RPMI7951 (cell line): Measurements from ENCODE around the gene ESRRB. TPM values are rescaled to one million over a fixed set of nuclear protein-coding genes. Genes with fewer than 3 reads are reported as not detected.
A peak's percentile ranks its signal among the peaks of the same experiment; 100 is the strongest.

Experiments used
- DNase-seq: peaks from one replicate; pipeline ENCODE4 v3.0.0-alpha.2; 2012; ENCODE audit warnings: low read depth
- total RNA-seq: library from RNA; depleted of rRNA; stranded (reverse); fragments of >200 nt; shearing (Covaris generic); gene quantifications from 2 replicates; pipeline ENCODE4 v1.2.3, GENCODE V29; 2014

ESRRB gene
- total RNA-seq, 1 experiment from 2014 or later: not detected

DNA sequence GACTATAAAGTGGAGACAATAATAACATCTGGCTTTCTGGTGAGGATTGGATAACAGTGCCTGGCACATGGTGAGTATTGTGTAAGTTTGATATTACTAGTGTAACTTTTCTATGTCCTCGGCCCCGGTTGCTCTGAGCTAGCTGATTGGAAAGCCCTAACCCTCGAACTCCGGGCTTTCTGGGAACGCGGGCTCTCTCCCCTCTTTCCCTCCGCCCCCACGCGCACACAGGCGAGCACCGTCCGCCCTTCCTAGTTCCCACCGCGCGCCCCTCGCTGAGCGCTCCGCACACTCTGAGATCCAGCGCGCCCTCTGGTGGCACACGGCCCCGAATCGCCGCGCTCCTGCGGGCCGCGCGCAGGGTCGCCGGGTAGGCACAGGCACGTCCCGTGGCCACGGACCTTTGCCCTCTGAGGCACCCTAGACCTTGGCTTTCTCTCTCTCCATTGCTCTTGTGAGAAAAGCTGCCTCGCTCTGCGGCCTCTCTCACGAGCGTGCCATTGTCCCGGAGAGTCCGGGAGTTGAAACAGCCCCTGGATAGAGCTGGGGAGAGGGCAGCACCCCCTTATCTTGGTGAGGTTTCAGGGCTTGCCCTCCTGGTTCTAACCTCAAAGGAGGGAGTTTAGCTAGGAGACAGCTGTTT is 23.2 kb upstream of the ESRRB start:
- peak; percentile 33 for DNase-seq

DNA sequence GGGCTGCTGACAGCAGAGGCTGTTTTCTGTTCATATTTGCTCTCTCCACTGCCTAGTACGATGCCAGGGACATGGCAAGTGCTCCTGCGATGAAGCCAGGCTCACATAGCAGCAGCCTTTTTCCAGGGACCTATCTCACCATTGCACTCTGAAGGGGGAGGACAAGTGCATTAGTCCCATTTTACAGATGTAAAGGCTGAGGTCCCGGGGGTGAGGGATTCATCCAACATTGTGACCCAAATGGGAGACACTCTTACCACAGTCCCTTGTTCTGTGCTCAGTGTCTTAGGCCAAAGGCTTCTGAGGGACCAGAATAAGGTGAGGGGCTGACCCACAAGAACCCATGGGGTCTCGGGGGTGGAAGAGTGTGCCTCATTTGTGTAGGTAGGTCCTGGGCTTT is 21.6 kb upstream of the ESRRB start:
- no peak for DNase-seq

DNA sequence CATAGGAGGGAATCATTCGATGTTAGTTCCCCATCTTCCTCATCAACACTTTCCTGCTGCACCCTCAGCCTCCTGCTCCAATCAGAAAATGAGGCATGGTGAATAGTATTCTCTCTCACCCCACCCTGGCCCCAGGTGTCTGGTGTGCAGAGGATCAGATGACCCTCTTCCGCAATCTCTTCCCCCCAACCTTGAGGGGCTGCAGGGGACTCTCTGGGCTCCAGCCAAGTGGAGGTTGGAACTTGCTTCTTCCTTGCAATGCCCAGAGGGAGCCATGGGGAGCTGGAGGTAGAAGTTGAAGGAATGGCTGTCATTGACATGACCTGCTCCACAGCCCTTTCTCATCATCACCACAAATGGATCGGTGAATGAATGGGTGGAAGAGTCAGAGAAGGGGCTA is 20.2 kb upstream of the ESRRB start:
- DNase-seq: no peak

DNA sequence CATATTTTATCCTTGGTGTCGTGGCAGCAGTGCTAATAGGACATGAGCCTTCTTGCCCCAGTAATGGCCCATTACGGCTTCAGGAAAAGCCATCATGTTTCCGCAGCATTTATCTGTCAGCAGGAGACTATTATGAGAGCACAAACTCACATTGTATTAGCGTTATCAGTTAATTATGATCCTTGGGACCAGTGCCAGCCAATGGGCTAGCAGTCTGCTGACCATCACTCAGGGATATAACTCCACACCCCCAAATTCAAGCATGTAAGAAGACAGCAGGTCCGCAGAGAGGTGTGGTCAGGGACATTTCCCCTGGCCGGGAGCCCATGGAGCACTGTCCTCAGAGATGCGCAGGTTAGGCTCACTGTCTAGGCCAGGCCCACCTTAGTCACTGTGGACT is 4.9 kb upstream of the ESRRB start:
- DNase-seq: no peak

DNA sequence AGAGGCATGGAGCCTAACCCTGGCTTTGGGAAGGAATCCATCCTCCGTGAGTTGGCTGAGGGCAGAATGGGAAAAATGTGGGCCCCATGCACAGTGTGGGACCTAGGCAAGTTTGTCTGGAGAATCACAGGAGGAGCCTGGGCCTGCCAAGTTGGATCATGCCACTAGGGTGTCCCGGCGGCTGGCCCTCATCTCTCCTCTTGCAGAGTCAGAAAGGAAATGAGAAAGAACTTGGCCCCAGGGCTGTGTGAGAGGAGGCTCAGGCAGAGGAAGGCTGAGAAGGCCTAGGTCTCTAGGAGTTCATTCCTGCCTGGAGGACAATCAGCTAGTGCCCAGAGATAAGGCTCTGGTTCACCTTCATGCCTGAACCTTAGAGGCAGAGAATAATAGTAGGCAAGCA is 2.5 kb upstream of the ESRRB start:
- no peak for DNase-seq

DNA sequence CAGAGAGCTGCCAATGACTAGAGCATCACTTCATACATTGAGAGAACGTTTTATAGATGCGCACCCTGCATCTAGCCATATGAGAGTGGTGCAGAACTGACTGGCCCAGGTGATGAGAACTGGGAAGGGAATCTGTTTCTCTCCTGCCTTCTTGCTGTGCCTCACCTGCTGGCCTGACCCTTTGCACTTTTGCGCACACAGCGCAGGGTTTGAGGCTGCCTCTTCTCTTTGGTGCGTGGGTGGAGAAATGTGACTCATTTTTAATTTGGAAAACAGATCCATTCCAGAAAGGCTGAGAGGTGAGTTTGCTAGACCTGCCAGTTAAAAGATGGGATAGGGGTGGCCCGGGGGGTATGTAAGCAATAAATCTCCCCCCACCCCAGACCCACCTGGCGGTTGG is 453 bp upstream of the ESRRB start:
- no peak for DNase-seq

DNA sequence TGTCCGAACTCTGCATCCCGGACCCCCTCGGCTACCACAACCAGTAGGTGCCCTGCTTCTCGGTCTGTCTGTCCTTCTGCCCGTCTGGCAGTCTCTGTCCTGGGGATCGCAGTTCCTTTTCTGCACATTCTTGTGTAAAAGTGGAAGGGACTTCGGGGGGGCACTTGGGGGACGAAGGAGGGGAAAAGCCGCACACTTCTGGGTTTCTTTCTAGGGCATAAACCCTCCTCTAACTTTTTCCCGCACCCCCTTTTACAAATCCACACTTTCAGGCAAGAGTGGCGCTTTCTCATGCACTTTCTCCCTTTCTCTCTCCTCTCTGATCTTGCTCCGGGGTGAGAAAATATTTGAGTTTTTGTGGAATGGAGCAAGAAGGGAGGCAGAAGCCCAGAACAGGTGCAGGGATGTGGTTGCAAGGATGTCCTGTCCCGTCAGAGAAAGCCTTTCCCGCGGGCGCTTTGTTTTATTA is 506 bp downstream of the ESRRB start:
- DNase-seq: no peak

DNA sequence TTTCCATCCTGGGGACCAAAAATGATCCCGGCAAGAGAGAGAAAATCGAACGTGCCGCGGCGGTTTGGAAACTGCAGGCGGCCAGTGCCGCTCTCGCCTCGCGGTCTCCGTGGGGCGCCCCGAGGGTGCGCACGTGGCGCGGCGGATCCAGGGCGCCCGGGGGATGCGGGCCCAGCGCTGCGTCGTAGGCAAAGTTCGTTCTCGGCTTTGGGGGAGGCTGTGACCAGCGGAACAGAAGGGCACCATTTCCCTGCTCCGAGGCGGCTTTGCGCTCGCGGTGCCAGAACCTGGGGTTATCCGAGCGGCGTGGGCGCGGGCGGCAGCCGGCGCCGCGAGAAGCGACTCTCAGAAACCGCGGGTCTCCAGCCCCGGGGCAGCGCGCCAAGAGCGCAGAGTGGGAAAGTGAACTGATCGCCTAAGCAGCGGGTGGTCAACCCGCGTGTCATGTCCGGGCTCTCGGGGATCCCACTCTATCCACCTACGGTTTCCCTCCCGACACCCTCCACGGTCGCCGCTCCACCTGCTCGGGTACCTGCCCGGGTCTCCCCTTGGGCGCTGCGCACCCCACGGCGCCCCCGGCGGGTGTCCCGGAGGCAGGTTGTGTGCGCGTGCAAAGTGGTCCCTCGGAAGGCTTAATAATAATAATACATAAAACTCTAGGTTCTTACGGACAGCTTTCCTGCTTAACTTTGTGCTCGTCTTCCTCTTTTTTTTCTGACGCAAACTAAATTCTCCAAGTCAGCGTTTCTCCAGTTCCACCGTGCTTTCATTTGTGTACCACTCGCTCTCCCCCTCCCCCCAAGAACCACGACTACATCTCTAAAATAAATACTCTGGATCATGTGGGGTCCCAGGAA is 1.2 kb downstream of the ESRRB start:
- no peak for DNase-seq

DNA sequence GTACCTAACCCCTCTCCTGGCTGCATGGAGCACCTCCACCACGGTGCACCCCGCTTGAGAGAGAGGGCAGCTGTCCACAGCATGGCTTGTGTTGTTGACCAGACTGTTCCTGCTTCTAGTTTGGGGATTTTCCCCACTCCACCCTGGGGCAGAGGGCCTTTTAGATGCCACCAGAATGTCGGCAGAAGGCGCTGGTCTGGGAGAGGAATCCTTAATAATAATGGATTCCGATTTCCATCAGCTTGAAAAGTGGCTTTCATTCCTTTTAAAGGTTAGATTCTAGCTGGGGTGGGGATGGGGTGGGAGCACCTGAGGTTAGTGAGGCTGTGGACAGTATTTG is 1.8 kb downstream of the ESRRB start:
- no peak for DNase-seq

DNA sequence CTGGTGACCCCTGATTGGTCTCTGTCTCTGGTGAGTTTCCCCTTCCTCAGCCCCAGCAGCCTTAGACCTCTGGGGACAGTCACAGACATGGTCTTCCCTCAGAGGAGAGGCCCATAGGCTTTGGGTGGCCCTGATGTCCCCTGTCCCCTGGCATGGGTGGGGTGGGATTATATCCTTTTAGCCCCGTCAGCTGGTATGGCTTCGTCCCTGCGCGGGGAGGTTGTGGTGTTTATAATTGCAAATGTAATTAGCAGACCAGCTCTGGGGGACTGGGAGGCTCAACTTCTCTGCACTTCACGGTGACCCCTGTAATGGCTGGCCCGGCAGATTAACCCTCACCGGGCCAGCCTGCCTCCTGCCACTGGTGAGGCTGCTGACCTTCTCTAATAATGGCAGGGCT is 5.1 kb downstream of the ESRRB start:
- DNase-seq: no peak

DNA sequence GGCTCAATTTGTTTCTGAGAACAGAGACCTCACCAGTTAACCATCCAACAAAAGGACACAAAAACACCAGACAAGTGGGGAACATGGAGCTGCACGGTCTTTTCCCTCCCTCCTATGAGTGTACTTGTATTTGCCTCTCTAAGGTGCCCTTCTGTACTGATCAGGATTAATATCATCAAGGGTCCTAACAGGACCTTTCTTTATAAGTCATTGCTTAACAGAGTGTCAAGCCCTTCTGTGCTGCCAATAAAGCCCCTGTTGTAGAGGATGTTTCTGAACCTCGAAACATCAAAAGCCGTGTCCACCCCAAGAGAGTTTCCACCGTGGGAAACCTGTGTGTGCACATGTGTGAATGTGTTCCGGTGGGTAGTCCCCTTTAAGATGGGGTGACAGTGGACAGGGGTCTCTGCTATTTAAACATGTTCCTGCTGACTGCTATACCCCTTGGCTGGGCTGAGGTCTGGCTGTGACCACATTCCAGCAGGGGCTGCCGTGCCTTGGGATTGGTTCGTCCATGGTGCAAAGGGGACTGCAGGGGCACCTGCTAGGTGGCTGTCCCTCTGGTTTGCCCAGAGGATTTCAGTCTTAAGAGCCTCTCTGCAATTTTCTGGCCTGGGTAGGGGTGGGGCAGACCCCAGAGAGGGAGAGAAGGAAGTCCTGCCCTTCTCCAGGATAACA is 6.0 kb downstream of the ESRRB start:
- no peak for DNase-seq

DNA sequence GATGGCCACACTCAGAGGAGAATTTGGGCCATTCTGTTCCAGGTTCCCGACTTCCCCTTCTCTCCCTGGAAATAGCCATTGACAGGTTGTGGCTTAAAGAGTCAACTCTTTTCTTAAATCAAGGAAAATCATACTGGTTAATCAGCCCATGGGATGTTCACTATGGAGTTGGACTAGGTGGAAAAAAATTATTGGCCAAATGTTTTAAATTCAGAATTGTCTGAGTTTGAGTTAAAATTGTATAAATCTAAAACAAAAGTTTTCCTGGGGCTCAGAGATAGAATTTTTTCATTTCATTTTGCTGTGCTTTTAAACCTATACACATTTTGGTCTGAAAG is 6.5 kb downstream of the ESRRB start:
- DNase-seq: no peak

DNA sequence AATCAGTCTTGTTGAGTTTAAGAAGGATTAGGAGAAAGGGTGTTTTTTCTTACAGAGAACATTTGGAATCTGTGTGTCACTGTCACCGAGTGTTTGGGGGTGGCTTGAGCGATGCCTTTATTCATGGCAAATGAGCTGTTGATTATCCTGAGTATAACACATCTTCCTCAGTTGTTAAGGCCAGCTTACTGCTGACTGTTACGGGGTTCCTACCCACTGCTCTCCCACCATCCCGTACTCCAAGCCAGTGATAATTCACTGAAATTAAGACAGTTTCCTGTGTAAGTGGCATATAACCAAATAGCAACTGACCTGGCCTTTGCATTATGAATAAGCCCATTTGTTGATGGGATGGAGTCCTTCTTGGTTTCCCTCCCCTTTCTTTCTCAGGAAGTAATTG is 9.5 kb downstream of the ESRRB start:
- no peak for DNase-seq

DNA sequence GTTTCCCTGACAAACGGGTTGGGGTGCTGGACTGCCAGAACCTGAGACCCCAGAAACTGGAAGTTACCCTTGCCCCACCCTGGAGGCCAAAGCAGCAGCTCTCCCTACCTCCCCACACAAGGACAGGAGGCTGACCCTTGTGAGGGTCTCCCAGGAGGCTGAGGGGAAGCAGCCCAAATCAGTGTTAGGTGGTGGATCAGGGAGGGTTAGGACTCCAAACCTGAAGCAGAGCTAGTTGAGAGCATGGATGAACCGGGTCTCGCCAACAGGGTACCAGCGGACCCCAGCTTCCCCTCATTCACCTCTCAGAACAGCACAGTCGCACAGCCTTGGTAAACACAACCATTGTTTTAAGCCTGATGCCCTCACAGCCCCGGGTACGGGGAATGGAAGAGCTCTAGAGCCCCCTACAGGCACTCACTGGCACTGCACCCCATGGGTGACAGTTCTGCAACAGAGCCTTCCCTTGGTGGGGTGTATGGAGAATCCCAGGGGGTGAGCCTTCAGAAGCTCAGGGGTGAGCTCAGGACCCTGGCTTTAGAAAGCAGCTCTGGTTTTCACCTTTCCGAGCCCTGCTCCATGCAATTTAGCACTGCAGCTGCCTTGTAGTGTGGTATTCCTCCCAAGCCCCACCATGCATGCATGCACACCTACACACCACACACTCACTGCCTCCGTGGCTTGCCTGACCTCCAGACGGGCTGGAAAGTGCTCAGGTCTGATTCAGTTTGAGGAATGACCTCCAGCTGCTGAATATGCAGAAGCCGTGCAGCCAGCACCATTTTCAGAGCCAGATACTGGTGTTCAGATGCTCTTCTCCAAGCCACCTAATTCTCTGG is 11.2 kb downstream of the ESRRB start:
- DNase-seq: peak; percentile 48

DNA sequence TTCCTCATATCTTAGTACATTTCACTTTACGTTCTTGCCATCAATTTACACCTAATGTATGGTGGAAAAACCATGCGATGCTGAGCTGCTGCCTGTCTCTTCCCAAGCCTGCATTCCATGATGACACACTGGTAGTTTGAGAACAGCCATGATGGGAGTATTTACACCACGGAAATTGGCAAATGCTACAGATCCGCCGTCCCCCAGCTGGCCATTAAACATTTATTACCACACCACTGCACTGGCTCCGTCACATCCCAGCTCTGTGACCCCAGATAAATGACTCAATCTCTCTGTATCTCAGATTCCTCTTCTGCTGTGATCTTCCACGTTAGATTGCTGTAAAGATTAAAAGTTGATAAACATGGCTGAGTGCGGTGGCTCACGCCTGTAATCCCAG is 13.9 kb downstream of the ESRRB start:
- DNase-seq: no peak

DNA sequence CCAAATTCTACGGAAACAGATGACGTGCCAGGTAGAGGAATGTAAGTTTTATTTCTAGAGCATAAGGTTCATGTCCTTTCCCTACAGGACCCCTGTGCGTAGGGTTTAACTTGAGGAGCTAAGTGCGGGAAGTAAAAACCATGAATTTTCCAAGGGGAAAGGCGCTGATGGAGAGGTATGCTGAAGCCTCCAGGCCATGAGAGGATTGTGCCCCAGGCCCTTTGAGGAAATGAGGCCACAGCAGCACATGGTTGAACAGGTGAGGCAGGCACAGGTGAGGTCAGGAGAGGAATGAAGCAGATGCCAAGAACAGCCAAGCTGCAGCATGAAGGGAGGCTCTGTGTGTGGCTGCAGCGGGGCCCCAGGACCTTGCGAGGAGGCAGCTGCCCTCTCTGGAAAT is 14.7 kb downstream of the ESRRB start:
- no peak for DNase-seq

DNA sequence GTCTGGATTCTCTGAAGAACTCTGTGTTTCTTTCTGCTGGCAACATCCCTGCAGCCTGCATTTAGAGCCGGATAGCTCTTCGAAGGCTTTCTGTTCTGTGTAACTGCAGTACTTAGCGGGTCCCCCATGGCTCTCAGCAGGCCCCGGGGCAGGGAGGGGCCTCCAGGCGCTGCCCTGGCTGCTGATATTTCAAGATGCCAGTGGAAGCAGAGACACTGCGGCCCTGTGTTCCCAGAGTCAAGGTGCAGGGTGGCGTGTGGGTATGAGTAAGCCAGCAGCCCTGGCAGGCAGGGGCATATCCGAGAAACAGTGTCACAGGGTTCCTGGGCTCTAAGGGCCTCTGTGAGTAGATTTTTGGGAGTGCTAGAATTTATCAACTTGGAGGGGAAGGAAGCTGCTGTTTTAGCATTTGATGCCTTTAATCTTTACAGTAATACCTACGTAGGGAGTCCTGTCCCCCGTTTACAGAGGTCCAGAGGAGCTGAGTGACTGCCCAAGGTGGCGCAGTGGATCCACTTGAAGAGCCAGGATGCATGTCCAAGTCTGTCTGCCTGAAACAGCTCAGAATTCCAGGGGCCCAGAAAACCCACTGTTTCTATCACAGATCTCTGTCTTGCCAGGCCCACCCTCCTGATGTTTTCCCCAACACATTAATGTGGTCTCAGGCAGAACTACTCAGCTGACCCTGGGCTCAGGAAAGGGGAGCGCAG is 16.2 kb downstream of the ESRRB start:
- DNase-seq: no peak

DNA sequence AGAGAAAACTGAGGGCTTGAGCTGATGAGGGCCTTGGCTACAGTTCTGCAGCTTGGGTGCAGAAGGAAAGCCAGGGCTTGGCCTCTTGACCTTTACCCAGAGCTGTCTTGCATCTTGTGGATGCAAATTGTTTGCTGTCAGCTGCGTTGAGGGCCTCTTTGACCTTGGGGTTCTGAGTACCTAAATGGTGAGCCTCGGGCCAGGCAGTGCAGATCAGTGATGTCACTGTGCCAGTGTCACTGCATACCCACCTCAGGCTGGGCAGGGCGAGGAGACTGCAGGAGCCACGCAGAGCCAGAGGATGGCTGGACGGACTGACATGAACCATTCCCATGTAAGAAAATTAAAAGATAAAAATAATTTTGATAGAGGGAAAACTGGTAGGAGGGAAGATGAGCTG is 18.6 kb downstream of the ESRRB start:
- no peak for DNase-seq

DNA sequence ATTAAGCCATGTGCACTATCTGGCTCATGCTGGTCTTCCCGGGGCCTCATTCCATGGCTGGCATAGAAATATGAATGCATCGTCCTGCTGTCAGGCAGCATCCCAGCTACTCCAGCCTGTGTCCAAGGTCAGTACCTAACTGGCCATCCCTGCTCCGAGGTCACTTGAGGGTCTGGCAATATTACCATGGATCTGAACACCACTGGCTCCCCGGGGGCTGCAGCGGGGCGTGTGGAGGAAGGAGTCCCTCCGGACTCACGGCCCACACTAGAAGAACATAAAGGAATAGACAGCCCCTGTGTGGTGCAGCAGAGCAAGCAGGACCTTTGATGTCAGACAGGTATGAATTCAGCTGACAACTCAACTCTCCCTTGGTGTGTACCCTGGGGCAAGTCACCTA is 19.2 kb downstream of the ESRRB start:
- DNase-seq: no peak

DNA sequence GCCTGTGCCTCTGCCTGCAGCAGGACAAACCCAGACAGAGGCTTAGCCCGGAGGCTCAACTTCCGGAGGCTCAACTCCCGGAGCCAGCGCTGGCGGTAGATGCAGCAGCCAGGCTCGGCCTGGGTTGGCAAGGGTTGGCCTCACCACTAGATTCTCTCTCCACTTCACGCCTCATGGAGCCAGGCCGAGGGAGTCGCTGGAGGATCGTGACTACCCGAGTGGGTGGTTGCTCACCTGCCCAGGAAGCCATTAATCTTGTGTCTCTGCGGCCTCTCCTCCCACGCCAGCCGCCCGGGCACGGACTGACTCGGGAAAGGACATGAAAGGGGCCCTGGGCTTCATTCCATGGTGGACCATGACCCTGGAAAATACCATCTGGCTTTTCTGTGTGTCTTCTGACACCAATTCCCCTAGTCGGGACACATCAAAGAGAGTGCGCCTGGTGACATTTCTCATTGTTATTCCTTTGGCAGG is 20.8 kb downstream of the ESRRB start:
- DNase-seq: peak; percentile 1

DNA sequence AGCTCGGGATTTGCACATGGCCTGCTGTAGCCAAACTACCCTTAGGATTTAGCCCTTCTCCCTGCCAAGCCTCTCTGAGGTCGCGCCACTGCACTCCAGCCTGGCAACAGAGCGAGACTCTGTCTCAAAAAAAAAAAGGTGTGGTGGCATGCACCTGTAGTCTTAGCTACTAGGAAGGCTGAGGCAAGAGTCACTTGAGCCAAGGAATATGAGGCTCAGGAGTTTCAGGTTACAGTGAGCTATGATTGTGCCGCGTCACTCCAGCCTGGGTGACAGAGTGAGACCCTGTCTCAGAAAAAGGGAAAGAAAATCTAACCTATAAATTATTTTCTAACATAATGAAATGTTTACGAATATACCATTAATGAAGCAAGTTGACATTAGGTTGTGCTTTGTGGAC is 29.7 kb downstream of the ESRRB start:
- DNase-seq: no peak
